OCI-M2 (cell line): ENCODE measurements around the gene PRX.
"Not testable (repeated sequence)": the region's sequence is repeated elsewhere in the genome, so short reads cannot be mapped to it uniquely, and the experiment has no call there.

Experiments used
- DNase-seq: peaks from one replicate; lab custom pipeline; 2025; ENCODE audit not compliant: unreplicated experiment; lab: John Stamatoyannopoulos, UW

Gene PRX

GRCh38 chr19:40433391-40434216 is 20.4 kb upstream of the PRX start:
- DNase-seq, result no peak

- DNase-seq, result not testable (repeated sequence)
These were observed 19.6 kb upstream of the PRX start for GRCh38 chr19:40432760-40433159.

- DNase-seq, result no peak
These were observed 18.5 kb upstream of the PRX start for GRCh38 chr19:40431698-40432097.

- not testable (repeated sequence) for DNase-seq
These were observed 17.1 kb upstream of the PRX start for GRCh38 chr19:40430242-40430641.

- DNase-seq, result not testable (repeated sequence)
These were observed 15.0 kb upstream of the PRX start for GRCh38 chr19:40428197-40428596.

- peak; percentile 97 for DNase-seq
These were observed 12.5 kb upstream of the PRX start, which contains the start of gene SERTAD1 for GRCh38 chr19:40425450-40426287. TSS of gene SERTAD1 (minus strand) at chr19:40425992. CDS start at chr19:40423546, 2,446 bp downstream.

GRCh38 chr19:40424637-40425449 is 11.7 kb upstream of the PRX start:
- DNase-seq, result no peak

- DNase-seq, result no peak
These were observed 10.8 kb upstream of the PRX start for GRCh38 chr19:40423938-40424337.

- DNase-seq, result no peak
These were observed 9.8 kb upstream of the PRX start for GRCh38 chr19:40422748-40423566.

- DNase-seq, result no peak
These were observed 9.0 kb upstream of the PRX start for GRCh38 chr19:40421993-40422747.

- peak; percentile 94 for DNase-seq
These were observed 7.9 kb upstream of the PRX start for GRCh38 chr19:40420766-40421765.

GRCh38 chr19:40420451-40420765 is 7.2 kb upstream of the PRX start:
- no peak for DNase-seq

- DNase-seq, result no peak
These were observed 6.6 kb upstream of the PRX start for GRCh38 chr19:40419780-40420179.

- no peak for DNase-seq
These were observed 6.0 kb upstream of the PRX start for GRCh38 chr19:40419066-40419612.

- no peak for DNase-seq
These were observed 4.9 kb upstream of the PRX start for GRCh38 chr19:40418040-40418439.

- DNase-seq, result no peak
These were observed 4.4 kb upstream of the PRX start for GRCh38 chr19:40417643-40417981.

GRCh38 chr19:40416918-40417642 is 3.9 kb upstream of the PRX start:
- no peak for DNase-seq

- DNase-seq, result no peak
These were observed 2.6 kb upstream of the PRX start for GRCh38 chr19:40415768-40416167.
